ENCODE measurements around the gene KRT1.

DNA sequence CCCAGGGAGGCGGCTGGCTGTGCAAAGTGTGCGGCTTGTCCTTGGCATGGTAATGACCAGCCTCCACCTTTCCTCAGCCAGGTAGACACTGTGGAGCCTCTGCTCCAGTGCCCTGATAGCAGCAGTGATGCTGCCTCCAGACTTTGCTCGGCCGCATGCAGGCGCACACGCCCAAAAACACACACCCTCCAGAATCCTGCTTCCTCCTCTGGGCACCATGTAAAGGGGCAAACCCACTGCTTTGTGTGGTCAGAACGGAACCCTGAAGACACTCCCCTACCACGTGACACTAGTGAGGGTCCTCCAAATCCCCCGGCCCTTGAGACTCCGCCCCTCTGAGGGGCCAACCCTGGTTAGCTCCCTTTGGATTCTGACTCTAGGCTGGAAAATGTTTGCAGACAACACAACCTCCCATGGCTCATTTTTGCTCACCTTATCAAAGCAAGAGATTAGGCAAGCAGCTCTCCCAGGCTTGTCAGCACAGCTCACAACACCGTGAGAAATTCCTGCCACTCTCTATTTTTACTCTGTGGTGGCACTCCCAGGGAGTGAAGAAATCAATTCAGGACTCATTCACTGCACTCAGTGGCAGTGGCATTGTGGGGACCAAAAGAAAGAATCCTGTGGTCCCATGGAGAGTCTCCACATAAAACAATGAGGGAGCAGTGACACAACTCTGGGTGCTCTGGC, 18.6 kb upstream of the KRT1 start:
- TF ChIP-seq, protein P1, sequence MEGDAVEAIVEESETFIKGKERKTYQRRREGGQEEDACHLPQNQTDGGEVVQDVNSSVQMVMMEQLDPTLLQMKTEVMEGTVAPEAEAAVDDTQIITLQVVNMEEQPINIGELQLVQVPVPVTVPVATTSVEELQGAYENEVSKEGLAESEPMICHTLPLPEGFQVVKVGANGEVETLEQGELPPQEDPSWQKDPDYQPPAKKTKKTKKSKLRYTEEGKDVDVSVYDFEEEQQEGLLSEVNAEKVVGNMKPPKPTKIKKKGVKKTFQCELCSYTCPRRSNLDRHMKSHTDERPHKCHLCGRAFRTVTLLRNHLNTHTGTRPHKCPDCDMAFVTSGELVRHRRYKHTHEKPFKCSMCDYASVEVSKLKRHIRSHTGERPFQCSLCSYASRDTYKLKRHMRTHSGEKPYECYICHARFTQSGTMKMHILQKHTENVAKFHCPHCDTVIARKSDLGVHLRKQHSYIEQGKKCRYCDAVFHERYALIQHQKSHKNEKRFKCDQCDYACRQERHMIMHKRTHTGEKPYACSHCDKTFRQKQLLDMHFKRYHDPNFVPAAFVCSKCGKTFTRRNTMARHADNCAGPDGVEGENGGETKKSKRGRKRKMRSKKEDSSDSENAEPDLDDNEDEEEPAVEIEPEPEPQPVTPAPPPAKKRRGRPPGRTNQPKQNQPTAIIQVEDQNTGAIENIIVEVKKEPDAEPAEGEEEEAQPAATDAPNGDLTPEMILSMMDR (IDR thresholded peaks at IDR 0.05), result no peak
- TF ChIP-seq ZFX (IDR thresholded peaks at IDR 0.05; ENCODE audit: borderline replicate concordance), result no peak
